NB4 (cell line): ENCODE measurements around the gene PPY.

ENCODE experiments used
- CTCF ChIP-seq: IDR thresholded peaks from one replicate; pipeline ENCODE4 v1.5.1; 2012; ENCODE audit warnings: low read depth, low read length
- MAX ChIP-seq: IDR thresholded peaks from 2 replicates; pipeline ENCODE4 v1.6.1; 2011; ENCODE audit warnings: low read depth, low read length
- MYC ChIP-seq: IDR thresholded peaks from 2 replicates; pipeline ENCODE4 v1.6.1; 2011; ENCODE audit warnings: low read depth, low read length
- POLR2A ChIP-seq: IDR thresholded peaks from 2 replicates; pipeline ENCODE4 v1.6.1; 2011; ENCODE audit warnings: mild to moderate bottlenecking; ENCODE audit not compliant: insufficient read length; ENCODE audit errors: extremely low read depth

- TF ChIP-seq CTCF (no peak), POLR2A (no peak), MYC (no peak), MAX (no peak)
Observed at GRCh38 chr17:43961954-43962353, 19.7 kb upstream of the PPY start.
